Endothelial cell of umbilical vein (primary cell): ENCODE measurements around the gene BMPR1B. TPM values are rescaled to one million over a fixed set of nuclear protein-coding genes. Genes with fewer than 3 reads are reported as not detected.

Experiments
- BruUV-seq: library from RNA; stranded (reverse); fragments of 400-500 nt; replicated peaks from 2 replicates; lab custom pipeline; 2021; lab: Mats Ljungman, UMichigan
- CTCF ChIA-PET: fragments of 300-600, 350-600 bp; sonication (Branson Sonifier 250); formaldehyde crosslinking; loops from one replicate; lab custom pipeline; 2021; ENCODE audit warnings: antibody characterized with exemption, inconsistent platforms; lab: Charles Lee
- POLR2A ChIA-PET: fragments of 300-600, 350-600 bp; sonication (Branson Sonifier 250); formaldehyde crosslinking; loops from one replicate; lab custom pipeline; 2021; ENCODE audit warnings: antibody characterized with exemption, inconsistent platforms; lab: Charles Lee
- DNase-seq: peaks from one replicate; pipeline ENCODE4 v3.0.0-alpha.2; 2011; ENCODE audit warnings: low read depth, low spot score
- FAIRE-seq: peaks from 2 replicates; lab custom pipeline; 2011; peaks lifted over from hg19 to GRCh38; lab: Jason Lieb, UNC
- H2AFZ ChIP-seq: 2 replicates; pipeline ENCODE4 v1.6.0; 2012; ENCODE audit warnings: low read depth, low read length, control low read depth, inconsistent platforms
- H3K27ac ChIP-seq: 2 replicates; pipeline ENCODE4 v1.5.1; 2011; ENCODE audit warnings: low read depth, mild to moderate bottlenecking, control low read depth, low read length, moderate library complexity; ENCODE audit not compliant: insufficient read depth
- H3K27me3 ChIP-seq, 2 experiments: 2 replicates each; pipeline versions ENCODE4 v1.6.0 to v1.6.1; 2011; ENCODE audit warnings: low read length in 2 of 2, mixed read lengths in 1 of 2; ENCODE audit not compliant: control insufficient read depth in 2 of 2, insufficient read depth in 2 of 2
- H3K36me3 ChIP-seq, 2 experiments: 2 replicates in 1 of 2; 3 replicates in 1 of 2; pipeline ENCODE4 v1.5.1; 2011; ENCODE audit warnings: low read length in 2 of 2, mild to moderate bottlenecking in 1 of 2, moderate library complexity in 1 of 2; ENCODE audit not compliant: control insufficient read depth in 2 of 2, insufficient read depth in 2 of 2; ENCODE audit errors: extremely low read depth in 1 of 2
- H3K4me1 ChIP-seq: 3 replicates; pipeline ENCODE4 v1.5.1; 2011; ENCODE audit warnings: mild to moderate bottlenecking, low read length; ENCODE audit not compliant: control insufficient read depth, insufficient read depth; ENCODE audit errors: extremely low read depth
- H3K4me2 ChIP-seq: 2 replicates; pipeline ENCODE4 v1.6.1; 2011; ENCODE audit warnings: low read length, control low read depth, mixed read lengths; ENCODE audit not compliant: insufficient read depth
- H3K4me3 ChIP-seq, 3 experiments: fragments of 200-600 bp in 1 of 3; sonication (generic), shearing (Covaris generic) in 1 of 3; replicated peaks in 1 of 3; 2 replicates each; pipeline ENCODE4 v1.5.1; 2011 to 2016; ENCODE audit warnings: control low read depth in 3 of 3, low read length in 3 of 3, mild to moderate bottlenecking in 2 of 3, inconsistent platforms in 1 of 3, low read depth in 1 of 3, moderate library complexity in 1 of 3; ENCODE audit not compliant: insufficient read depth in 1 of 3
- H3K79me2 ChIP-seq: 2 replicates; pipeline ENCODE4 v1.6.0; 2012; ENCODE audit warnings: low read length, inconsistent platforms; ENCODE audit not compliant: control insufficient read depth, insufficient read depth
- H3K9ac ChIP-seq: replicated peaks from 2 replicates; pipeline ENCODE3; 2011; ENCODE audit warnings: low read length, control low read depth; ENCODE audit not compliant: insufficient read depth; ENCODE audit errors: extremely low read depth
- H3K9me1 ChIP-seq: replicated peaks from 3 replicates; pipeline ENCODE4 v1.6.0; 2011; ENCODE audit warnings: mild to moderate bottlenecking, low read length; ENCODE audit not compliant: control insufficient read depth, insufficient read depth; ENCODE audit errors: extremely low read depth
- H3K9me3 ChIP-seq: replicated peaks from 2 replicates; pipeline ENCODE4 v1.5.1; 2012; ENCODE audit warnings: low read length, inconsistent platforms; ENCODE audit not compliant: control insufficient read depth, insufficient read depth
- H4K20me1 ChIP-seq: replicated peaks from 2 replicates; pipeline ENCODE3; 2011; ENCODE audit warnings: mild to moderate bottlenecking, low read length; ENCODE audit not compliant: control insufficient read depth, insufficient read depth; ENCODE audit errors: extremely low read depth
- EZH2 ChIP-seq: IDR thresholded peaks from 2 replicates; pipeline ENCODE4 v1.6.1; 2012; ENCODE audit warnings: borderline replicate concordance, low read depth, mild to moderate bottlenecking, moderate library complexity, low read length, inconsistent platforms; ENCODE audit not compliant: severe bottlenecking
- FOS ChIP-seq: IDR thresholded peaks from 2 replicates; pipeline ENCODE4 v1.6.1; 2011; ENCODE audit warnings: mild to moderate bottlenecking, low read length, moderate library complexity, borderline replicate concordance; ENCODE audit not compliant: insufficient read depth
- GATA2 ChIP-seq: IDR thresholded peaks from 2 replicates; pipeline ENCODE4 v1.7.0; 2011; ENCODE audit warnings: low read depth, mild to moderate bottlenecking, moderate library complexity, mixed read lengths, low read length; ENCODE audit not compliant: insufficient read length, insufficient read depth
- JUN ChIP-seq: IDR thresholded peaks from 2 replicates; pipeline ENCODE4 v1.6.1; 2011; ENCODE audit warnings: borderline replicate concordance, low read depth; ENCODE audit not compliant: insufficient read length, insufficient read depth
- MAX ChIP-seq: IDR thresholded peaks from 2 replicates; pipeline ENCODE4 v1.6.1; 2011; ENCODE audit not compliant: insufficient read depth, insufficient read length
- MYC ChIP-seq: IDR thresholded peaks from one replicate; pipeline ENCODE4 v1.6.1; 2011; ENCODE audit warnings: mild to moderate bottlenecking, low read depth, low read length
- POLR2A ChIP-seq: IDR thresholded peaks from 2 replicates; pipeline ENCODE4 v1.6.1; 2012; ENCODE audit warnings: low read depth, mild to moderate bottlenecking, control low read depth, low read length
- POLR2AphosphoS5 ChIP-seq: IDR thresholded peaks from 2 replicates; pipeline ENCODE4 v1.6.1; 2012; ENCODE audit warnings: low read depth, mild to moderate bottlenecking, control low read depth, low read length, moderate library complexity; ENCODE audit not compliant: insufficient read depth
- dilution Hi-C: fragments of 300-500 bp; cut with MboI; formaldehyde crosslinking; loops from one replicate; pipeline ENCODE4 v1.15.0; 2019; ENCODE audit warnings: low sequenced_read_pairs; ENCODE audit not compliant: extremely low pct_ligation_motif_present
- intact Hi-C: fragments of 100-400 bp; cut with micrococcal nuclease; formaldehyde crosslinking; loops from one replicate; pipeline ENCODE4 v1.10.0; 2022
- polyA plus RNA-seq, 4 experiments: library from polyadenylated mRNA; depleted of rRNA in 3 of 4; stranded (reverse) in 3 of 4; unstranded in 1 of 4; fragments of >200 nt; gene quantifications; 2 replicates each; pipeline versions ENCODE4 v1.2.1 to v1.2.3, GENCODE V29; 2011 to 2012; ENCODE audit warnings: missing spikeins in 1 of 4
- total RNA-seq: library from RNA; stranded (reverse); gene quantifications from 2 replicates; pipeline ENCODE4 v1.2.3, GENCODE V29; 2021
- TF ChIP-seq, protein P1 (sequence below), 2 donors: IDR thresholded peaks; 1 replicate in 1 of 2; 2 replicates in 1 of 2; pipeline ENCODE4 v1.5.1; 2011; ENCODE audit warnings: low read length in 2 of 2, mild to moderate bottlenecking in 2 of 2, moderate library complexity in 2 of 2, control low read depth in 1 of 2, inconsistent platforms in 1 of 2, low read depth in 1 of 2; ENCODE audit not compliant: insufficient read depth in 1 of 2; ENCODE audit errors: extremely low read depth in 1 of 2

BMPR1B gene
- total and polyA plus RNA-seq, 2 donors (not counting 3 experiments of a cell fraction or from before 2014, with no cell fraction given): 0.28 to 2.1 TPM

DNA sequence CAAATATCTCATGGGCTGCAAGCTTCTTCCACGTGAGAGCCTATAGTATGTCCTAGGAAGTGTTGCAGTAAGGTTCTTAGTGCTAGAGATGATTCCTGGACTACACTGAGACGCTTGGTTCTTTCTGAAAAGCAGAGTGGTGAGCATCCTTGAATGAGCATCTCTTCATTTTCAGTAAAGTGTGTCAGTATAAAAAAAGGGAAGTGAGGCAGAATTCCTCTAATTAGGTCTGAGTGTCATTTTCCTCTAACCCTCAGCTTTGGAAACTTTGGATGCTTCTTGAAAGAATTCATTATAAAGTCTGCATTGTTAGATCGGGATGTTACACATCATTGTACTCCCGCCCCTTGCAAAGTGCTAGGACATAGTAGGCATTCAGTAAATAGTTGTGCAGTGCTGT, 5.2 kb downstream of the BMPR1B start:
- Histone ChIP-seq H2AFZ (no peak overlapping the region), H3K36me3 (no peaks in the 10 kb centered on the region), H3K4me1 (no peaks in the 10 kb centered on the region), H3K27me3 (no peaks in the 10 kb centered on the region), H3K4me2 (no peak overlapping the region), H3K9me1 (no peaks in the 10 kb centered on the region), H3K9ac (no peak overlapping the region), H3K27ac (no peak overlapping the region), H4K20me1 (no peaks in the 10 kb centered on the region), H3K4me3 (no peak overlapping the region), H3K9me3 (no peaks in the 10 kb centered on the region), H3K79me2 (no peaks in the 10 kb centered on the region)
- ChIA-PET POLR2A (no interaction called here), CTCF (no interaction called here)
- dilution Hi-C loops: no loop called here
- BruUV-seq: no TSS peak
- DNase-seq (no peak), FAIRE-seq (no peak)
- intact Hi-C loops: no loop called here
- TF ChIP-seq MYC (no peak), GATA2 (no peak), POLR2AphosphoS5 (no peak), MAX (no peak), EZH2 (no peak), FOS (no peak), JUN (no peak), POLR2A (no peak)
- TF ChIP-seq, protein P1, sequence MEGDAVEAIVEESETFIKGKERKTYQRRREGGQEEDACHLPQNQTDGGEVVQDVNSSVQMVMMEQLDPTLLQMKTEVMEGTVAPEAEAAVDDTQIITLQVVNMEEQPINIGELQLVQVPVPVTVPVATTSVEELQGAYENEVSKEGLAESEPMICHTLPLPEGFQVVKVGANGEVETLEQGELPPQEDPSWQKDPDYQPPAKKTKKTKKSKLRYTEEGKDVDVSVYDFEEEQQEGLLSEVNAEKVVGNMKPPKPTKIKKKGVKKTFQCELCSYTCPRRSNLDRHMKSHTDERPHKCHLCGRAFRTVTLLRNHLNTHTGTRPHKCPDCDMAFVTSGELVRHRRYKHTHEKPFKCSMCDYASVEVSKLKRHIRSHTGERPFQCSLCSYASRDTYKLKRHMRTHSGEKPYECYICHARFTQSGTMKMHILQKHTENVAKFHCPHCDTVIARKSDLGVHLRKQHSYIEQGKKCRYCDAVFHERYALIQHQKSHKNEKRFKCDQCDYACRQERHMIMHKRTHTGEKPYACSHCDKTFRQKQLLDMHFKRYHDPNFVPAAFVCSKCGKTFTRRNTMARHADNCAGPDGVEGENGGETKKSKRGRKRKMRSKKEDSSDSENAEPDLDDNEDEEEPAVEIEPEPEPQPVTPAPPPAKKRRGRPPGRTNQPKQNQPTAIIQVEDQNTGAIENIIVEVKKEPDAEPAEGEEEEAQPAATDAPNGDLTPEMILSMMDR (IDR thresholded peaks at IDR 0.05; ENCODE audit: extremely low read depth in 1 of 2, insufficient read depth in 1 of 2, low read depth in 1 of 2, low read length in 2 of 2): no peak
